Neural crest cell (in vitro differentiated cells): Measurements from ENCODE around the gene DENND1A. TPM values are rescaled to one million over a fixed set of nuclear protein-coding genes. Genes with fewer than 3 reads are reported as not detected.

Source experiments
- DNase-seq: peaks from one replicate; pipeline ENCODE4 v3.0.0; 2021; ENCODE audit warnings: low read depth, mixed read lengths, low spot score
- H3K27ac Mint-ChIP-seq: one replicate; pipeline ENCODE4 v1.8.0; 2021; ENCODE audit warnings: mild to moderate bottlenecking, mixed read lengths; ENCODE audit not compliant: unreplicated experiment
- H3K27me3 Mint-ChIP-seq: 2 replicates; pipeline ENCODE4 v1.8.0; 2021; ENCODE audit warnings: low read depth, mild to moderate bottlenecking, mixed read lengths
- H3K36me3 Mint-ChIP-seq: 2 replicates; pipeline ENCODE4 v1.8.0; 2021; ENCODE audit warnings: low read depth, mild to moderate bottlenecking, mixed read lengths
- H3K4me1 Mint-ChIP-seq: 2 replicates; pipeline ENCODE4 v1.8.0; 2021; ENCODE audit warnings: mixed read lengths
- H3K4me3 Mint-ChIP-seq: one replicate; pipeline ENCODE4 v1.8.0; 2021; ENCODE audit warnings: mild to moderate bottlenecking, mixed read lengths
- H3K9me3 Mint-ChIP-seq: 2 replicates; pipeline ENCODE4 v1.8.0; 2021; ENCODE audit warnings: mixed read lengths
- total RNA-seq: library from RNA; stranded (reverse); gene quantifications from 2 replicates; pipeline ENCODE4 v1.2.1, GENCODE V29; 2021
- TF ChIP-seq, protein P1 (sequence below): fragments of 200-600 bp; sonication (generic); conservative IDR thresholded peaks from 2 replicates; pipeline ENCODE4 v1.5.0; 2021; ENCODE audit warnings: antibody characterized with exemption, mild to moderate bottlenecking

DENND1A gene
- total RNA-seq, 1 donor from 2014 or later, result 17.8 TPM

DNA sequence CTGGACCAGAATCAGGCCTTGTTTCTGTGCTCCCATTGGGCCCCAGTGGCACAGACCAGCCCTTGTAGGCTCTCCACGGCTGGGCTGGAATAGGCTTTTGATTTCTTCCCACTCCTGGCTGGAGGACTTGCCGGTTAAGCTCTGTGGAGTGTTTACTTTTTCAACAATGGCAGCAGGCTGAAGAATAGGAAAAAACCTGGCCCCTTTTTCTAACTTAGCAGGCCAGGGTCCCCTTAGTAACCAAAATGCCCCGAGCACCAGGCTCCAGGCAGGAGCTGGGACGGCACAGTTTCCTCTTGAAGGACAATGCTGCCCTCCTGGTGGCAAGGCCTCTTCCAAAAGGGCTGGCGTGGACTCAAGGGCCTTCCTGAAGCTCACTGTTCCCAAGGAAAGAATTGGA lies 343.7 kb downstream of the DENND1A start:
- Mint-ChIP-seq H3K27me3 (no peaks in the 10 kb centered on the region), H3K4me3 (no peak overlapping the region), H3K9me3 (peaks cover 10% of the 10 kb centered on the region), H3K27ac (no peak overlapping the region), H3K4me1 (peaks cover 13% of the 10 kb centered on the region), H3K36me3 (peaks cover 19% of the 10 kb centered on the region)
- TF ChIP-seq, protein P1, sequence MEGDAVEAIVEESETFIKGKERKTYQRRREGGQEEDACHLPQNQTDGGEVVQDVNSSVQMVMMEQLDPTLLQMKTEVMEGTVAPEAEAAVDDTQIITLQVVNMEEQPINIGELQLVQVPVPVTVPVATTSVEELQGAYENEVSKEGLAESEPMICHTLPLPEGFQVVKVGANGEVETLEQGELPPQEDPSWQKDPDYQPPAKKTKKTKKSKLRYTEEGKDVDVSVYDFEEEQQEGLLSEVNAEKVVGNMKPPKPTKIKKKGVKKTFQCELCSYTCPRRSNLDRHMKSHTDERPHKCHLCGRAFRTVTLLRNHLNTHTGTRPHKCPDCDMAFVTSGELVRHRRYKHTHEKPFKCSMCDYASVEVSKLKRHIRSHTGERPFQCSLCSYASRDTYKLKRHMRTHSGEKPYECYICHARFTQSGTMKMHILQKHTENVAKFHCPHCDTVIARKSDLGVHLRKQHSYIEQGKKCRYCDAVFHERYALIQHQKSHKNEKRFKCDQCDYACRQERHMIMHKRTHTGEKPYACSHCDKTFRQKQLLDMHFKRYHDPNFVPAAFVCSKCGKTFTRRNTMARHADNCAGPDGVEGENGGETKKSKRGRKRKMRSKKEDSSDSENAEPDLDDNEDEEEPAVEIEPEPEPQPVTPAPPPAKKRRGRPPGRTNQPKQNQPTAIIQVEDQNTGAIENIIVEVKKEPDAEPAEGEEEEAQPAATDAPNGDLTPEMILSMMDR, result no peak
- no peak for DNase-seq

DNA sequence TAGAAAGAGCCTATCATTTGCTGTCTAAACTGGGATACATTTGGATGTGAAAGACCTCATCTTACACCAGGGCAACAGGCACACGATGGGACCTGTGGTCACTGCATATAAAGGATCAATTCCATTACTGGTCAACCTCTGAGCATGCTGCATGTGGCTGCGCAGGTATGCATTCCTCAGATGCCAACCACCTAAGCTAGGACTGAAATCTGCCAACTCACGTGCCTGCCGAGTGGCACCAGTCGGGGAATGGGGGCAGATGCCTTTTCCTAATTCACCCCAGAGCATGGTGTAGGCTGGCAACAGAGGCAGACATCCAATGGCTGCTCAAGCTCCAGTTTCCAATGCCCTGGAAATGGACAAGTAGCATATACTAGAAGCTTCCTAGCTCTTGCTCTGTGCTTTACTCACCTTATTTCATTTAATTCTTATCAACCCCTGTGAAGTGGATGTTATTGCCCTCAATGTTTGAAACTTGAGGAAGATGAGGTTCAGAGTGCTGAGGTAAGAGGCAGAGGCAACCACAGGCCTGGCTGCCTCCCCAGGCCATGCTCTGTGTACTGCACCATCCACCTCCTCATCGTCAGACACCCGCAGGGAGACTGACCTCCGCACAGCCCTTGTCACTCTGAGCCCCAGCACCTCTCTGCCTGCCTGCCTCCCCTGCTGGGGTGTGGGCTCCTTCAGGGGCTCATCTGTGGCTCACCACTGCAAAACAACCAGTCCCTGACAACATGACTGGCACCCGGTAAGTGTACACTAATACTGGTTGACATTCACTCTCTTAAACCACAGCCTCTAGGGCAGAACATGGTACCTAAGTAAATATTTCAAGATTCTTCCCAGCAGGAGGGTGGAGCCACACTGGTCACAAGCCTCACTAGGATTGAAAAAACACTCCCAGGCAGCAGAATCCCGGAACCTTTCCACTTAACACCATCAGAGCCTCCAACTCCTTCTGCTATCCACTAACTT lies 345.4 kb downstream of the DENND1A start:
- no peaks in the 10 kb centered on the region for H3K27me3 Mint-ChIP-seq
- no peak for DNase-seq
- H3K4me3 Mint-ChIP-seq, result no peak overlapping the region
- H3K27ac Mint-ChIP-seq, result no peak overlapping the region
- H3K4me1 Mint-ChIP-seq, result peaks cover 14% of the 10 kb centered on the region
- H3K36me3 Mint-ChIP-seq, result peaks cover 21% of the 10 kb centered on the region
- TF ChIP-seq, protein P1, result no peak
- peaks cover 8% of the 10 kb centered on the region for H3K9me3 Mint-ChIP-seq

DNA sequence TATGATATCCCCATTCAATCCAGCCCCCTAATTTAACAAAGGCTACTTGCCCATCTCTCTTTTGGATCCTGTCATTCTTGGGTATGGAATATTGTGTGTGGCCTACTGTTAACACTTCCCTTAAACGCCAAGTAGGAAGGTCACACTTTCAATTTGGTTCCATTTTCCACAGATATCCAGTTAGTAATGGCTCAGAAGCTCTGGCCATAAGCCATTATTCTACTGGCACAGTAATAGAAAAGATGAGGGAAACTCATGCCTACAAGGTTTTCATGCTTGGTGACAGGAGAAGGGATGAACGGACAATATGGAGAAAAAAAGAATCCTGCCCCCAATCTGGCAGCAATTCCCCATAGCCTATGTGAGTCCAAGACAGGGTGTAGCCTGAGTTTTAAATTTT lies 346.3 kb downstream of the DENND1A start:
- Mint-ChIP-seq H3K36me3 (peaks cover 27% of the 10 kb centered on the region), H3K27me3 (no peaks in the 10 kb centered on the region), H3K9me3 (peaks cover 9% of the 10 kb centered on the region), H3K4me3 (no peak overlapping the region), H3K4me1 (peaks cover 12% of the 10 kb centered on the region), H3K27ac (no peak overlapping the region)
- TF ChIP-seq, protein P1, result no peak
- no peak for DNase-seq

DNA sequence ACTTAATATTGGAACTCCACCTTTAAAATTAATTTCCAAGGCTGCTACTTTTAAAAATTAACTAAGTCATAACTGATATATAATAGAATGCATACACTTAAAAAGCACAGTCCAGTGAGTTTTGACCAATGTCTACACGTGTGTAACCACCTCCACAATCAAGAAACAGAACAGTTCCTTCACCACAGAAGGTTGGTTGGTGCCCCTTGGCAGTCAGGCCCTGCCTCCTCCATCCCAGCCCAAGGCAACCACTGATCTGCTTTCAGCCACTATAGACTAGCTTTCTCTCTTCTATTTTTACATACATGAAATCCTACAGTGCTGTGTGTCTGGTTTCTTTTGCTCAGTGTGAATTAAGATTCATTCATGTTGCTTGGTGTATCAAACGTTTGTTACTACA lies 358.7 kb downstream of the DENND1A start:
- H3K4me3 Mint-ChIP-seq, result no peak overlapping the region
- peaks cover 21% of the 10 kb centered on the region for H3K36me3 Mint-ChIP-seq
- no peak overlapping the region for H3K27ac Mint-ChIP-seq
- H3K27me3 Mint-ChIP-seq, result no peaks in the 10 kb centered on the region
- no peak for DNase-seq
- H3K9me3 Mint-ChIP-seq, result peaks cover 13% of the 10 kb centered on the region
- TF ChIP-seq, protein P1, result no peak
- peaks cover 17% of the 10 kb centered on the region for H3K4me1 Mint-ChIP-seq

DNA sequence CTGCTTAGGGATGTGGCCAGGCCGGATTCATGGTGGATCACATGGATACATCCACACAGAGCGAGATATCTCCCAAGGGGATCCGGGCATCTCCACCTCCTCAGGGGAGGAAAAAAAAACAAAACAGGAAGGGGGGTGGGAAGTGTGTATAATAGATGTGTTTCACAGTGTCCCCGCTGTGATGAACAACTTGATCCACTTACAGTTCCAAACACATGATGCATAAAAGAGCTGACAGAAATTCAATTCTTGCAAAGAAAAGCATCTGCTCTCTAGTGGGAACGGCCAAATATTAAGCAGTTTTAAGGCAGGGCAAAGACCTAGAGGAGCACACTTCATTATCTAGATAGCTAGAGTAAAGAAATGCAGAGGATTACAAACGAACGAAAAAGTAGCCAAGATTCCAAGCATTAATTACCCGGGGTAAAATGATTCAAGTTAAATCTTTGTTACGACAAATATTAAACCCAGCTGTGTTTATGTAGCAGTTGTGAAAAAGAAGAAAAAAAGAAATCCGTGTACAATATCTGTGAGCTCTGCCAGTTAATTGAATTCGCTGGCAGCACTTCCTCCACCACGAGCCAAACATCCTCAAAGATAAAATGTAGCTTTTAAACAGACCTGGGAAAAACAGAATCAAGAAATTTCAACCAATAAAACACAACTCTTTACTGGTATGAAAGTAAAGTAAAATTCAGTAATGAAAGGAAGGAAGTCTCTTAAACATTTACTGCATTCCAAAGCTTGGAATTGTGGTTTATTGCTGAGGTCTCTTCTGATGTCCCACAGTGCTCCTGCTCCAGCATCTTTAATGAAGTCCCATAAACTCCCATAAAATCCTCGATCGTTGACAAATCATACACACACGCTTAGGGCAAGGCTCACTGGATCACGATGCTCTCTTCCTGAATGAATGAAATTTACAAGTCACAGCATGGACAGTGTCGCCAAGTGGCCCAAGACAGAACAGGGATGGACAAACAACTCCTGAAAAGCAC lies 360.9 kb downstream of the DENND1A start:
- H3K4me3 Mint-ChIP-seq, result no peak overlapping the region
- peaks cover 7% of the 10 kb centered on the region for H3K9me3 Mint-ChIP-seq
- peaks cover 19% of the 10 kb centered on the region for H3K4me1 Mint-ChIP-seq
- TF ChIP-seq, protein P1, result no peak
- DNase-seq, result no peak
- H3K36me3 Mint-ChIP-seq, result peaks cover 8% of the 10 kb centered on the region
- no peaks in the 10 kb centered on the region for H3K27me3 Mint-ChIP-seq
- H3K27ac Mint-ChIP-seq, result no peak overlapping the region
